HuH-7.5 (cell line): ENCODE measurements around the gene OPCML.

Source experiments
- DNase-seq: peaks from one replicate; pipeline ENCODE4 v3.0.0; 2011; ENCODE audit warnings: low spot score

Gene OPCML

GRCh38 chr11:133072378-133072777 is 459.9 kb downstream of the OPCML start:
- DNase-seq, result no peak

GRCh38 chr11:133070791-133071190 is 461.5 kb downstream of the OPCML start:
- DNase-seq, result no peak

GRCh38 chr11:133070021-133070713 is 462.1 kb downstream of the OPCML start:
- no peak for DNase-seq

DNA sequence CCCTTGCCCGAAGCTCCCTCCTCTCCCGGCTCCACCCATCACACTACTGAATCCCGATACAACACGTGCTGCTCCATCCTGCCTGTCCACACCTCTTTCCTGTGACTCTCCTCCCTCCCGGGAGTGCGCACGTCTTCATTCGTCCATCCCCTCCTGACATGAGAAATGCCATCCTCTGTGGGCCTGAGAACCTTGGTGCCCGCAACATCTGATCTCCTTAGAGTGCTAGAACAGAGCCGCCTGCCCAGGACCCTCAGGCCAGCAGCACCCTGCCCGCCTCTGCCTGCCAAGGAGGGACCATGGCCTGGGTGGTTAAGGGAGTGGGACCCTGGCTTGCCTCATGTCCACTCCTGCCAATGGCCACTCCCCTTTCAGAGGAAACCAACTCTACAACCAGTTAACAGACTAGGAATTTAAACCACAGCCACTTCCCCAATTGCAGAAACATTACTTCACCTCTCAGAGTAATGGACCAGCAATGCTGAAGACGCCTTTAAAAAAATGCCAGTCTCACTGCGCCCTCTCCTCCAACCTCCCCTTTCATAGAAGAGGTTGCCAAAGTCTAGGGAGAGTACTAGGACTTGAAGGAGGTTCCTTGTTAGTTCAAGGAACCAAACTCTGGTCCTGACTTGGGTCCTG is 466.3 kb downstream of the OPCML start:
- no peak for DNase-seq

DNA sequence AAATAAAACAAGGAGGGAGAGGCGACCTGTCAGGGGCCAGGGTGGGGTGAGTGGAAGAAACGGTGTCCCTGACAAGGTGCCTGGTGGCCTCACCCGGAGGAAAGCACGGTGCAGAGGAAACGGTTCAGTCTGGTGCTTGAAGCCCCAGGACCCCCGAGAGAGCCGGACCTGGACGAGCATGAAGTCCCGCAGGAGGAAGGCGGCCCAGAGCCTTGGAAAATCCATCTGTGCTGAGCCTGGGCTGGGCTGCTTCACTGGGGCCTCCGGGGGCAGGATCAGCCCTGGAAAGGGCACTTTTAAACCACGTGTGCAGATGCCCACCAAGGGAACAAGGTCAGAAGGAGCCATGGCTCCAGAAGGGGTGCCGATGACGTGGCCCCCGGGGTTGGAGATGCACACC is 467.3 kb downstream of the OPCML start:
- DNase-seq, result no peak

GRCh38 chr11:133064152-133064877 is 468.0 kb downstream of the OPCML start:
- DNase-seq, result no peak

GRCh38 chr11:133058501-133058900 is 473.8 kb downstream of the OPCML start:
- DNase-seq, result no peak

DNA sequence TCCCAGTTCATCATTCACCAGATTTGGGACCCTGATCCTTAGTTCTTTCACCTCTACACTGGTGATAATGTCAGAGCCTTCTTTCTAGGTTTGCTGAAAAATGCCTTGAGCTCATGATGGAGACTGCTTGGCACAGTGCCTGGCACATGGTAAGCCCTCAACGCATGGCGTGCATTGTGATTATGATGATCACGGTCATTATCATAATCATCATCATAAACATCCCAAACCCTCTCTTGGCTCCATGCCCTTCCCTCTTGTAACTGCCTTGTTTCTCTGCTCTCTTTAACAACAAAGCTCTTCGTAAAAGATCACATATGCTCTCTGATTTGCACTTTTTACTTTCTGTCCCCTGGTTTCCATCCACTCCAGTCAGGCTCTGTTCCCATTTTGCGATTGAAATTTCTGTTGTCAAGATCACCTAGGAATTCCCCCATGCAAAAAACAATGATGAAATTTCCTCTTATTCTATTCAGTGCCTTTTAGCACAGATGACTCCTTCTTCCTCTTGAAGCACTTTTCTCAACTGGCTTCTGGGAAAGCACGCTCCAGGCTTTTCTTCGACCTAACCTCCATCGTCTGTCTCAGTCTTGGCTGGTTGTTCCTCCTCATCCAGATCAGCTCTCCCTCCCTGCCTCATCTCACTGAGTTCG is 479.1 kb downstream of the OPCML start:
- DNase-seq, result no peak

GRCh38 chr11:133052537-133052936 is 479.8 kb downstream of the OPCML start:
- DNase-seq, result no peak

GRCh38 chr11:133049244-133050019 is 482.9 kb downstream of the OPCML start:
- no peak for DNase-seq

DNA sequence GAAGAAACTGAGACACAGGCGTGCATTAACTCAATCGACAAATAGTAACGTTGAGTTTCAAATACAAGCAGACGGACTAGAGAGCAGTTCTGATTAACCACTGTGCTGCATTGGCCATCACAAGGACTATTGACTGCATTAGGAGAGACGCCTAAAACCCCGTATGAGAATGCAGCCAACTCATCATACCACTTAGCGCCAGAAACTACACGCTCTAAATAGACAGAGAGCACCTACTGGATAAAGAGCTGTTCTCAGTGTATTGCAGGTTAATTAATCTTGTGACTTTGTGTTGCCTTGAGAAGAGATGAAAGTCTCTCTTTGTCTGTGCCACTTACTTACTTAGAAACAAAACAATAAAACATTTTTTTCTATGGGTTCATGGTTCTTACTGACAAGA is 484.0 kb downstream of the OPCML start:
- DNase-seq, result no peak

GRCh38 chr11:133047771-133048115 is 484.6 kb downstream of the OPCML start:
- DNase-seq, result no peak

DNA sequence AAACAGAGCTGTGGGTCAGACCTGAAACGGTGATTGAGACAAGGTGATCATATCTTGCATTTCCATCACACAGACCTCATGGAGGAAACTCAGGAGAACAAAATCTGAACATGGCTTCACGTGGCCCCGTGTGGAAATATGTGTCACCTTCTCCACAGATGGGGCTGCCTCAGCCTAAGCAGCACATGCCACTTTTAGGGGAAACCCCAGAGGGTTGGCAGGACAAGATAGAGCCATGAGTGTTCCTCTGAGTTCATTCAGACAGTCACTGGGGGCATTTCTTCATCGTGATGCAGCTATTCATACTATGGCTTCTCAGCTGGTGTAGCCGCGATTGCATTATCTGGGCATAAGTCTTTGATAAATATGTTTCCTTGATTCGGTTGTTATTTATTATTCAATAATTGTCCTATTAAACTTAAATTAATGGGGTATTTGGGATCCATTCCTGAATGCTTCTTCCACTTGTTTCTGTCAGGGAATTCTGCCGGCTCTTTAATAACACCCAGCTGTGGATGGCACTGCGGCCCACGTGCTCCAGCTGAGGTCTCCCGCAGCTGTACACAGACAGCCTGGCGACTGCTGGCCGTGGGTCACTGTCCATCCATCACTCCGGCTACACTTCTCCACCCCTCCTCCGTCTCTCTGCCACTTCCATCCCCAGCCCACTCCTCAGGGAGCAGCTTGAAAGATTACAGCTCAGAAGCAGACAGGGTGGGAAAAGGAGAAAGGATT is 485.1 kb downstream of the OPCML start:
- DNase-seq, result no peak

GRCh38 chr11:133046252-133046651 is 486.0 kb downstream of the OPCML start:
- no peak for DNase-seq

DNA sequence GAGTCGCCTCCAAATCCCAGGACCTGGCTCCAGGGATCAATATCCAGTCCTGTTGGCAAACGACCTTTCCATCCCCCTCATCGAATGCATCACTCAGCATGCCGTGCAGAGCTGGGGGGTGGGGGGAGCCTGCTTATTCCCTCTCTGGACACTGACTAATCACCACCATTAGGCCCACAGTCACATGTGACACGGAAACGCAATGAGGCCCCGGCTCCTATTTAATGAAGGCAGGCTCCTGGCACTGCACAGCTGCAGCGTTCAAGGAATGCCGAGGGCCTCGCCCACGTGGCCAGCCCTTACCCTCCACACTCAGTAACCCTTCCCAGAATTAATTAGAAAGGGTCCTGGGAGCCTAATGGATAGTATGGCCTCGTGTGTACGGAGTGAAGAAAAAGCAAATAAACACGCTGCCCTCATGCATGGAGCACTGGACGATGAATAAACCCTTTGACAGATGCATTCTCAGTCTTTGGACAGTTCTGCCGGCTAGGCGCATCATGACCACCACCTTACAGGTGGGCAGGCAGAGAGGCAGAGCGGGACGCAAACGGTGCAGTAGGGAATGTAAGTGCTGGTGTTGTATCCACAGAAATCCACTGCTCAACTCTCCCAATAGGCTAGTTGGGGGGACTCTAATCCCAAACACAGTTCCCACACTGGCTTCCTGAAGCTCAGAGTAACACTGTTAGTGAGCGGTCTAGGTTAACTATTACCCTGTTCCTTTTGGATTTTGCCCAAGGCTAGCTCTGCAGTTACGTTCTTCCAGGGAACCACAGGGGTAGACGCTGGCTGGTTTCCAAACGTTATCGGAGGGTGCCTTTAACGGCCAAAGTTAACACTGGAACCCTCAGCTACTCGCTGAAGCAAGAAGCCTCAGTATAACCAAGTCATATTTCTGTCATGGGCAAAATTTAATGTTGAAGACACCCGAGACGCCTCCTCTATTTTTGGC is 490.1 kb downstream of the OPCML start:
- DNase-seq, result no peak

- DNase-seq, result no peak
Measured at GRCh38 chr11:133041181-133041580, 491.1 kb downstream of the OPCML start.

- no peak for DNase-seq
Measured at GRCh38 chr11:133040289-133040900, 491.9 kb downstream of the OPCML start.

- DNase-seq, result no peak
Measured at GRCh38 chr11:133038850-133039249, 493.5 kb downstream of the OPCML start.

GRCh38 chr11:133034929-133035328 is 497.4 kb downstream of the OPCML start:
- DNase-seq, result no peak

DNA sequence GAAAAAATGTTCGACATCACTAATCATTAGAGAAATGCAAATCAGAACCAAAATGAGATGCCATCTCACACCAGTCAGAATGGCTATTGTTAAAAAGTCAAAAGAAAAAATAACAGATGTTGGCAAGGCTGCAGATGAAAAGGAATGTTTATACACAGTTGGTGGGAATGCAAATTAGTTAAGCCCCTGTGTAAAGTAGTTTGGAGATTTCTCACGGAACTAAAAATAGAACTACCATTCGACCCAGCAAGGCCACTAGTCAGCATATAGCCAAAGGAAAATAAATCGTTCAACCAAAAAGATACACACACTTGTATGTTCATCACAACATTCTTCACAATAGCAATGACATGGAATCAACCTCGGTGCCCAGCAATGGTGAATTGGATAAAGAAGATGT is 503.2 kb downstream of the OPCML start:
- no peak for DNase-seq
